CD4-positive, alpha-beta T cell treated with Interleukin-4 for 4 hours (primary cell): Measurements from ENCODE around the gene SLC46A2.

Experiments used
- DNase-seq: peaks from one replicate; pipeline ENCODE4 v3.0.0-alpha.2; 2020

SLC46A2 gene

DNA sequence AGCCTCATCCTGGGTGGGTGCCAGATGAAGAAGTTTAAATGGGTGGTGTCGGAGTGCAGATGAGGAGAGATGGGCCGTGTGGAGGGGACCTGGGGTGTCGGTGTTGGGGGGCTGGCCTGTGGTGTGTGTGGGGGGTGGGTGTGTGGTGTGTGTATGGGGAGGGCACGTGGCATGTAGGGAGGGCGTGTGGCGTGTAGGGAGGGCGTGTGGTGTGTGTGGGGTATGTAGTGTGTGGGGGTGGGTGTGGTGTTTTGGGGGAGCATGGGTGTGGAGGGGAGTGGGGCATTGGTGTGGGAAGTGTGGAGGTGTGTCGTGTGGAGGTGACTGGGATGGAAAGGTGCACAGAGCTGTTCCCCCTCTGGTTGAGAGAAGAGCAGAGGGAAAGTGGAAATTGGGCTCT lies 34.5 kb downstream of the SLC46A2 start:
- no peak for DNase-seq

GRCh38 chr9:112854657-112855056 lies 36.0 kb downstream of the SLC46A2 start:
- DNase-seq: no peak

GRCh38 chr9:112853882-112854585 lies 36.6 kb downstream of the SLC46A2 start:
- DNase-seq: no peak

GRCh38 chr9:112852741-112853504 lies 37.8 kb downstream of the SLC46A2 start:
- no peak for DNase-seq

DNA sequence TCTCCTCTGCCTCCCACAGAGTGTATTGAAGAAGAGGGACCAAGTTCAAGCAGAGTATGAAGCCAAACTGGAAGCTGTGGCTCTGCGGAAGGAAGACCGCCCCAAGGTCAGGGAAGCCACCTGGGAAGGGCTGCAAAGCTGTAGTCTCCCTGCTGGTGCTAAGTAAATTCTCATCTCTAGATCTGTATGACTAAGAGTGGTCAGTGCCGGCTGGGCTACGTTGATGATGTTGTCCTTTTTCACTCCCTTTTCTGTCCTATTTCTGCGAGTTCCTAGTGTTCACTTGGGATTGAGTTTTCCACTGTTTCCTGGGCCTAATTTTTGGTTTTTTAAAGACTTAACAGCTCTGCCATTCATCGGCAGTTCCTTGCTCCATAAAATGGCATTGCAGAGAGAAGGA lies 39.8 kb downstream of the SLC46A2 start:
- no peak for DNase-seq

DNA sequence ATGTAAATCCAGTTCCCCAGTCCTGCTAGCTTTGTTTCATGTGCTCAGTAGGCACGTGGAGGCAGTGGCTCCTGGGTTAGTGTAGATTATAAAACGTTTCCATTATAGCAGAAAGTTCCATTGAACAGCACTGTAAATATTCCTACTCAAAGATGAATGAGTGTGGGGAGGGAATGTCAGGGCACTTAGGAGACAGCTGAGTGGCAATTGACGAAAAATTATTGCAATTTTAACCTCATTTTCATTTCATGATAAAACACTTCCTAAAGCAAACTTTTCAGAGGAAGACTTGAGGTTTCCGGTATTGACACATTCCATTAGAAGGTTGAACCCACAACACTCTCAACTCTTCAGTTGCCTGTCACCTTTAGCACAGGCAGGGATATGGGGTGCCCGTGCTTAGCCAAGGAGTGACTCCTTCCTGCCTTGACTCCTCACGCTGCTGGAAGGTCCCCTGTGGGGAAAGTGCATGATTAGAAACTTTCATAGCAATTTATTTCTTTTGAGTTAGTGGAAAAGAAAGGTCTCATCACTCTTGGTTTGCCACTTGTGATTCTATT lies 41.2 kb downstream of the SLC46A2 start:
- no peak for DNase-seq

- DNase-seq: no peak
Measured at GRCh38 chr9:112848316-112849151, 42.1 kb downstream of the SLC46A2 start.

DNA sequence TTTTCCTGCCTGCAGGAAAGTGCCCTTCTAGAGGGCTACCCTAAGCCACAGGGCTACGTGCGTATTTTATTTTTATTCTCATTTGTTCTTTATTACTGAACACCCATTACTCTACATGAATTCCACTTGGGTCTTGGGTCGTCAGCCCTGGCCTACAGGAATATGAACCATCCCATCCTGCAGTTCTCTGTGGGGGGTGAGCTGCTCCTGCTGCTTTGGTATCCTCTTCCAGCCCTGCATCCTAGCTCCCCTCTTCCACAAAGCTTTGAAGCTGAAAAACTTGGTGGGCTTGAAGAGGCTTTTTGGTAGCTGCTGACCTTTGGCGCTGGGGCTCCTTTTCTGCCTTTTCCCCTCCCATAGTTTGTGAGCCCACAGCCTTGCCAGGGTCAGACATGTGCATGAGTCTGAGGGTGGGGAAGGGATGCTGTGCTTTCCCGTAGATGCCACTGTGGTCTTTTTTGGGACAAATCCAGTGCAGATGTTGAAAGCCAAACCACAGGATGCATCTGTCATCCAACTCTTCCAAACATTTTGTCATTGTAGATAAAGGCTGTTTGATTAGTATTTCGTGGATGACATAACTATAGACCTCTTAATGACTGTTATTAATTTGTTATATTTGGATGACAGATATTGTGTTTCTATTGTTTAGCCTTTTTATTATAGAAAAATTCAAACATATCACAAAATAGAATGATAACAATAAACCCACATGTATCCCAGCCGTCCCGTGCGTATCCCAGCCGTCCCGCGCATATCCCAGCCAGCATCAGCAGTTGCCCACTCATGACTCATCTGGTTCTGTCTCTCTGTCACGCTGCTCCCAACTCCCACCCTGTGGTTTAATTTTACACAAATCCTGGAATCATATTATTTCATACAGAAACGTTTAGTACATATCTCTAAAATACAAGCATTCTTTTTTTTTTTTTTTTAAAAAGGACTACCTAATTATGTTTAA lies 43.9 kb downstream of the SLC46A2 start:
- no peak for DNase-seq

DNA sequence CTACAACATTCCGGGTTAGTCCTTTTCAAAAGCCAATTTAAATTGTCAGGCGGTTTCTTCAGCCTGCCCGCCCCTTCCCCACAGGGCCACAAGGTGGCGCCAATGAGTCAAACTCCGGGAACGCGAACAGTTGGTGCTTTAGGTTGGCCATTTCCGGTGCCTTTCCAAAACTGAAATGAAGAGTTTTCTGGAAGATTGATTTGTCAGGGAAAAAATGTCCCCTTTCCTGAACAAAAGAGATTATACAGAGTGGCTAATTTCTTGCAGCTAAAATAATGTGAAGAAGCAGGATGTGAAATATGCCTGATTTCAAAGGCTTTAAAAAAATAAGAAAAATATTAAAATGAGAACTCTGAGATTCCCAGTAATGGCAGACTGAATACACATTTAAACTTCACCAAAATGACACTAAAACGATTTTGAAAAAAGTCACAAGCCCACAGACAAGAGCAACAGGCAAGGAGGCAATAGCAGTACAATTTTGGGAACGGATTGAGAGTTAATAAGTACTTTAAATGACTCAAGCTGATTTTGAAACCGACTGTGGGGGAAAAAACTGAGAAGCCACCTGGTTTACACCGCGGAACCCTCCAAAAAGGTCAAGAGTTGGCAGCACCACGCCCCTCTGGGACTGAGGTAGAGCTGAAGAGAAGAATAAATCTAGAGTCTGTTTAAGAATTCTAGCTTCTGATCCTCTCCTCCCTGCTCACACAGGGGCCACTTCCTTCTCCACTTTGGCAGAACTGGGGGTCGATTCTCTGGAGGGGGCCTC lies 45.7 kb downstream of the SLC46A2 start:
- peak; percentile 75 for DNase-seq

GRCh38 chr9:112842555-112842954 lies 48.1 kb downstream of the SLC46A2 start:
- DNase-seq: no peak

DNA sequence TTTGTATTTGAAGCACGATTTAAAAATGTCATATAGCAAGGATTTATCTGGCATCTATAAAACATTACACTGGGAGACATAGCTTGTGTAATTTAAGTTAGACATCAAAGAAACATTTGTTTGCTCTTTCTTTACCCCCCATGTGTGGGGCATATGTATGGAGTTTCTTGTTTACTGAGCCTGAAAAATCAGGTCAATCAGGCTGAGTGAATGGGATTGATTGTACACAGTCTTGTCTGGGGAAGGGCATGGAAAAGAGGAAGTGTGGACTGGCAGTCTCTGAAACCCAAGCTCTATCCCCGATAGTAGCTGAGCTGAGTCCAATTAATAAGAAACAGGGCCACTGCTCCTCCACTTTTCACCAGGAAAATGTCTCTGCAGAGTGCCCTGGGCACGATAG lies 49.4 kb downstream of the SLC46A2 start:
- DNase-seq: no peak

- DNase-seq: no peak
Measured at GRCh38 chr9:112839331-112839730, 51.3 kb downstream of the SLC46A2 start.

DNA sequence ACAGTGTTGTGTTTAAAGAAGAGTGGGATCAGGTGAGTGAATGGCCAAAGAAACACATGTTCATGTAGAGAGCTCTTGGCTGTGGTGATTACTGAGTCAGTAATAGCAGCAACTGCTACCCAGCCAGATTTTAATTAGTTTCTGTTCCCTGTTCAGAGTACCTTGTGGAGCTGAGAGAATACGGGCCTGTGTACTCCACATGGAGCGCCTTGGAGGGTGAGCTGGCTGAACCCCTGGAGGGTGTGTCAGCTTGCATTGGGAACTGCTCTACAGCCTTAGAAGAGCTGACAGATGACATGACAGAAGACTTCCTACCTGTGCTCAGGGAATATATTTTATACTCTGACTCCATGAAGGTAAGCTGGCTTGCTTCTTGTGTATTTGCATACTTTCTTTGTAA lies 52.3 kb downstream of the SLC46A2 start:
- DNase-seq: no peak

GRCh38 chr9:112836394-112836793 lies 54.3 kb downstream of the SLC46A2 start:
- no peak for DNase-seq

GRCh38 chr9:112833081-112833480 lies 57.6 kb downstream of the SLC46A2 start:
- DNase-seq: no peak

GRCh38 chr9:112831969-112832368 lies 58.7 kb downstream of the SLC46A2 start:
- DNase-seq: no peak

DNA sequence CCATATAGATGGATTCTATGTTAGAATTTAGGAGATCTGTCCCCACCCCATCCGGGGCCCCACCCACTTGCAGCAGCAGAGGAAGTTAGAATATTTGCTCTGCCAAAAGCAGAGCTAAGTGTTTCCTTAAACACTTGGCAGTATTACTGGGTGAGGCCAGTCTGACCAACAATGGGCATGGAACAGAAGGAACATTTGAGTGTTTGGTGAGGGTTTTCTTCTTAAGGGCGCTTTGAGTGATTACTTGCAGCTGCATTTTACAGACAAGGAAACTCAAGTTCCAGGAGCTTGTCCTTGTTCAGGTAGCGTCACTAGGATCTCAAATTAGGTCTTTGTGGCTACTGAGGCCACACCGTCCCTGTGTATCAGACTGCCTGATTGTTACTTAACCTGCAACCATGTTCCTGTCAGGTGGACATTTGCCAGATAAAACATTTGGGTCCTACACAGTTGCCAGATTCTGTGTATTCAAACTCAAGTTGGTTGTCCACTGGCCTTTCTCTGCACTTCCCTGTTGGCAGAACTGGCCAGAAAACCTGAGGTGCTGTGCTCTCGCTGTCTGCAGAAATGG lies 59.3 kb downstream of the SLC46A2 start:
- DNase-seq: no peak
